Keratinocyte (primary cell): Measurements from ENCODE around the gene SPECC1. TPM values are rescaled to one million over a fixed set of nuclear protein-coding genes. Genes with fewer than 3 reads are reported as not detected.

Source experiments
- DNase-seq: peaks from one replicate; pipeline ENCODE4 v3.0.0-alpha.2; 2011; ENCODE audit warnings: low read depth, missing footprints, low spot score
- FAIRE-seq: peaks from 2 replicates; lab custom pipeline; 2011; peaks lifted over from hg19 to GRCh38; lab: Jason Lieb, UNC
- H2AFZ ChIP-seq: 2 replicates; pipeline ENCODE4 v1.6.0; 2012; ENCODE audit warnings: low read length, control low read depth, inconsistent platforms; ENCODE audit not compliant: control insufficient read depth
- H3K27ac ChIP-seq: 2 replicates; pipeline ENCODE4 v1.5.1; 2011; ENCODE audit warnings: low read length; ENCODE audit not compliant: control insufficient read depth, insufficient read depth
- H3K27me3 ChIP-seq: 3 replicates; pipeline ENCODE4 v1.6.0; 2011; ENCODE audit warnings: low read length; ENCODE audit not compliant: control insufficient read depth, insufficient read depth; ENCODE audit errors: extremely low read depth
- H3K36me3 ChIP-seq, 2 experiments: 2 replicates in 1 of 2; 3 replicates in 1 of 2; pipeline ENCODE4 v1.5.1; 2011; ENCODE audit warnings: low read length in 2 of 2, mild to moderate bottlenecking in 1 of 2; ENCODE audit not compliant: control insufficient read depth in 2 of 2, insufficient read depth in 2 of 2; ENCODE audit errors: extremely low read depth in 1 of 2
- H3K4me1 ChIP-seq: 3 replicates; pipeline ENCODE4 v1.5.1; 2011; ENCODE audit warnings: low read length; ENCODE audit not compliant: control insufficient read depth, insufficient read depth; ENCODE audit errors: extremely low read depth
- H3K4me2 ChIP-seq: 3 replicates; pipeline ENCODE4 v1.6.0; 2011; ENCODE audit warnings: low read depth, low read length; ENCODE audit not compliant: control insufficient read depth, insufficient read depth; ENCODE audit errors: extremely low read depth
- H3K4me3 ChIP-seq, 3 experiments: fragments of 200-600 bp in 1 of 3; sonication (generic) in 1 of 3; 2 replicates in 2 of 3; 3 replicates in 1 of 3; pipeline ENCODE4 v1.5.1; 2011 to 2016; ENCODE audit warnings: low read length in 3 of 3, mild to moderate bottlenecking in 3 of 3, control low read depth in 2 of 3, inconsistent platforms in 1 of 3, low read depth in 1 of 3, mixed read lengths in 1 of 3, mixed run types in 1 of 3, moderate library complexity in 1 of 3; ENCODE audit not compliant: control insufficient read depth in 2 of 3, insufficient read depth in 2 of 3; ENCODE audit errors: extremely low read depth in 1 of 3
- H3K79me2 ChIP-seq: 2 replicates; pipeline ENCODE4 v1.6.0; 2012; ENCODE audit warnings: low read length; ENCODE audit not compliant: control insufficient read depth, insufficient read depth
- H3K9ac ChIP-seq: 3 replicates; pipeline ENCODE4 v1.6.0; 2011; ENCODE audit warnings: low read length; ENCODE audit not compliant: control insufficient read depth, insufficient read depth; ENCODE audit errors: extremely low read depth
- H3K9me1 ChIP-seq: 3 replicates; pipeline ENCODE4 v1.6.0; 2011; ENCODE audit warnings: low read length; ENCODE audit not compliant: control insufficient read depth, insufficient read depth; ENCODE audit errors: extremely low read depth
- H3K9me3 ChIP-seq: 2 replicates; pipeline ENCODE4 v1.5.1; 2012; ENCODE audit warnings: low read depth, low read length; ENCODE audit not compliant: control insufficient read depth
- H4K20me1 ChIP-seq: 3 replicates; pipeline ENCODE4 v1.6.0; 2011; ENCODE audit warnings: low read length; ENCODE audit not compliant: control insufficient read depth, insufficient read depth; ENCODE audit errors: extremely low read depth
- CTCF ChIP-seq, 3 experiments: IDR thresholded peaks in 1 of 3; conservative IDR thresholded peaks in 1 of 3; optimal IDR thresholded peaks in 1 of 3; 2 replicates in 2 of 3; 3 replicates in 1 of 3; pipeline versions ENCODE3 to v1.5.1; 2011; ENCODE audit warnings: low read length in 3 of 3, mild to moderate bottlenecking in 3 of 3, moderate library complexity in 2 of 3, control low read depth in 1 of 3, inconsistent platforms in 1 of 3; ENCODE audit not compliant: insufficient read depth in 2 of 3; ENCODE audit errors: extremely low read depth in 1 of 3
- EZH2 ChIP-seq: IDR thresholded peaks from one replicate; pipeline ENCODE4 v1.6.1; 2012; ENCODE audit warnings: inconsistent platforms, mild to moderate bottlenecking, low read length, moderate library complexity
- dilution Hi-C: fragments of 300-500 bp; cut with MboI; formaldehyde crosslinking; loops from one replicate; pipeline ENCODE4 v1.7.0; 2020; ENCODE audit warnings: low sequenced_read_pairs; ENCODE audit not compliant: extremely low pct_ligation_motif_present
- polyA plus RNA-seq, 5 experiments: library from polyadenylated mRNA; depleted of rRNA in 3 of 5; stranded (reverse) in 3 of 5; stranded (forward) in 1 of 5; unstranded in 1 of 5; fragments of >200 nt; gene quantifications; 1 replicate in 1 of 5; 2 replicates in 3 of 5; 3 replicates in 1 of 5; pipeline versions ENCODE4 v1.2.1 to v1.2.3, GENCODE V29; 2011 to 2012; ENCODE audit warnings: missing spikeins in 2 of 5, low read depth in 1 of 5, low replicate concordance in 1 of 5

SPECC1 gene
- polyA plus RNA-seq, 1 donor (not counting 4 experiments of a cell fraction or from before 2014, with no cell fraction given): 20.9 TPM

DNA sequence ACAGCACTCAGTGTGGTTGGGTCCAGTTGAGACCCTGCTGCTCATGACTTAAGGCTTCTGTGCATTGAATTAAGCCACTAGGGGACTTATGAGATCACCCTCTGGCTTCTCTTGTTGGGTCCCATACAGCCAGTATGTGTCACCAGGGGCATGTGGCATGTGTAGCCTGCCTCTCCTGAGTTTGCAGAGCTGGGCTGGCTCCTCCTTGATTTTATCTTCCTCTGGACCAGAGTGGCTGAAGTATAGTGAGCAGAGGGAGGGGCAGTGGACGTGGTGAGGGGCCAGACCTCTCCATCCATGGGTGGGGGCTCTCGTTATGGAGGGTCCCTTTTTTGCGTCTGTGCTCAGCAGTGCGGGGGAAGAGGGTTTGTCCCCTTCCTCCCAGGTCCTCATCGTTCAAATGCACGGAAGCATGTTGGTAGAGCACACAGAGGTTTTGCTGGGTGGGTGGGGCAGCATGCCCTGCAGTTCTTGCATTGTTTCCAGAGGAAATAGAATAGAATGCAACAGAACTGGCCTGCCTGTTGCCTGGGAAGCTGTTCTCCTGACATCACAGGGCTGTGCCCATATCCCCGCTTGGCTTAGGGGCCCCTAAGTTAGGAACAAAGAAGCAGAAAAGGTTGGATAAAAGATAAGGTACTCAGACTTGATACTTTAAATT is 77.4 kb downstream of the SPECC1 start:
- Histone ChIP-seq H3K4me2 (no peak overlapping the region), H3K9me1 (no peaks in the 10 kb centered on the region), H3K79me2 (no peaks in the 10 kb centered on the region), H2AFZ (no peak overlapping the region), H3K4me3 (no peak overlapping the region), H3K9me3 (no peaks in the 10 kb centered on the region), H3K4me1 (no peaks in the 10 kb centered on the region), H4K20me1 (no peaks in the 10 kb centered on the region), H3K27ac (no peak overlapping the region), H3K9ac (no peak overlapping the region), H3K36me3 (no peaks in the 10 kb centered on the region), H3K27me3 (peaks cover 16% of the 10 kb centered on the region)
- no peak for DNase-seq
- TF ChIP-seq EZH2 (no peak), CTCF (optimal IDR thresholded peaks at IDR 0.05 in 1 of 3, IDR thresholded peaks at IDR 0.05 in 1 of 3, conservative IDR thresholded peaks at IDR 0.05 in 1 of 3; ENCODE audit: extremely low read depth in 1 of 3, insufficient read depth in 2 of 3, low read length in 3 of 3) (no peak)
- dilution Hi-C loops: no loop called here
- no peak for FAIRE-seq

DNA sequence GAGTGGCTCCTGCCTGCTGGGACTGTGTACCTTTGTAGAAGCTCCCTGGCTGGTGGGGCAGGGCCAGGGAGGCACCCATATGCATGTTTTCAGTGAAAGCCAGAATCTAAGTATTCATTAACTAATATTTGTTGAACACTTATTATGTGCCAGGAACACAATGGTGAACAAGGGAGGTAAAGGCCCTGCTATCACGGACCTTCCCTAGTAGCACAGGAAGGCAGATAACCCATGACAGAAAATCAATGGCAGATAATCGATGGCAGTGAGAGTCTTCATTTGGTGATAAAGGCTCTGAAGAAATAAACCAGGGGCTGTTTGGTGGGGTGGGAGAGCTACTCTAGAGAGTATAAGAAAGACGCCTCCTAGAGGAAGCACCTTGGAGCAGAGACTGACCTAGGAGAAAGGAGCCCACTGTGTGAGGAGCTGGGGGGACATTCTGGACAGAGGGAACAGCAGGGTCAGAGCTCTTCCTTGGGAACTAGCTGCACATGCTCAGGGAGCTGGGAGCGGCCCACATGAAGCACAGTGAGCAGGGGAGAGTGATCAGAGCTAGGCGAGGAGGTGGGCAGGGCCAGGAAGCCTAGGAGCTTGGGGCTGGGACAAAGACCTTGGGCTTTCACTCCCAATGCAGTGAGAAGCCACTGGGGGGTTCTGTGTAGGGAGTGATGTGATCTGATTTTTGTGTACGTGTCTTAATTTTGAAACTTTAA is 78.5 kb downstream of the SPECC1 start:
- H2AFZ ChIP-seq: no peak overlapping the region
- DNase-seq: no peak
- H4K20me1 ChIP-seq: no peaks in the 10 kb centered on the region
- no peak overlapping the region for H3K4me2 ChIP-seq
- TF ChIP-seq EZH2 (no peak), CTCF (optimal IDR thresholded peaks at IDR 0.05 in 1 of 3, IDR thresholded peaks at IDR 0.05 in 1 of 3, conservative IDR thresholded peaks at IDR 0.05 in 1 of 3; ENCODE audit: extremely low read depth in 1 of 3, insufficient read depth in 2 of 3, low read length in 3 of 3) (no peak)
- no peaks in the 10 kb centered on the region for H3K4me1 ChIP-seq
- no peaks in the 10 kb centered on the region for H3K36me3 ChIP-seq
- H3K9me3 ChIP-seq: no peaks in the 10 kb centered on the region
- no peaks in the 10 kb centered on the region for H3K9me1 ChIP-seq
- no peaks in the 10 kb centered on the region for H3K79me2 ChIP-seq
- no peak overlapping the region for H3K4me3 ChIP-seq
- dilution Hi-C loops: no loop called here
- peaks cover 5% of the 10 kb centered on the region for H3K27me3 ChIP-seq
- no peak overlapping the region for H3K9ac ChIP-seq
- FAIRE-seq: no peak
- H3K27ac ChIP-seq: no peak overlapping the region
